B cell (primary cell): ENCODE measurements around the gene ST6GAL1. TPM values are rescaled to one million over a fixed set of nuclear protein-coding genes. Genes with fewer than 3 reads are reported as not detected.

Source experiments
- ATAC-seq: fragments of 200-7000 bp; cut with Tn5 transposase; one replicate; pipeline ENCODE4 v1.10.0; 2021; ENCODE audit warnings: low read depth, mild to moderate bottlenecking, moderate number of reproducible peaks, moderate library complexity
- CTCF ChIA-PET: fragments of 350-600 bp; sonication (Branson Sonifier 250); formaldehyde crosslinking; loops from one replicate; lab custom pipeline; 2021; ENCODE audit warnings: antibody characterized with exemption, inconsistent platforms; lab: Charles Lee
- POLR2A ChIA-PET: fragments of 350-600 bp; sonication (Branson Sonifier 250); formaldehyde crosslinking; loops from one replicate; lab custom pipeline; 2021; ENCODE audit warnings: antibody characterized with exemption; lab: Charles Lee
- DNase-seq: peaks from one replicate; pipeline ENCODE4 v3.0.0; 2013
- H2AFZ ChIP-seq: 2 replicates; pipeline ENCODE4 v1.6.1; 2012; ENCODE audit warnings: mild to moderate bottlenecking, low read depth, low read length; ENCODE audit not compliant: insufficient read depth, poor library complexity, severe bottlenecking
- H3K27ac ChIP-seq, 2 donors: 1 replicate in 1 of 2; 2 replicates in 1 of 2; pipeline ENCODE4 v1.5.1; 2012 to 2013; ENCODE audit warnings: low read length in 2 of 2, mild to moderate bottlenecking in 2 of 2, moderate library complexity in 1 of 2
- H3K27me3 ChIP-seq, 4 experiments: fragments of 200-600 bp in 1 of 4; sonication (generic) in 1 of 4; replicated peaks in 1 of 4; 1 replicate in 2 of 4; 2 replicates in 2 of 4; pipeline versions ENCODE4 v1.6.1 to v1.7.0; 2013 to 2016; ENCODE audit warnings: low read length in 3 of 4, mild to moderate bottlenecking in 2 of 4, mixed read lengths in 1 of 4, moderate library complexity in 1 of 4; ENCODE audit not compliant: insufficient read depth in 4 of 4, control insufficient read depth in 3 of 4; ENCODE audit errors: control extremely low read depth in 1 of 4
- H3K36me3 ChIP-seq, 2 experiments: replicated peaks in 1 of 2; 1 replicate in 1 of 2; 2 replicates in 1 of 2; pipeline versions ENCODE4 v1.6.1 to v1.7.1; 2013; ENCODE audit warnings: low read length in 1 of 2; ENCODE audit not compliant: insufficient read depth in 2 of 2, control insufficient read depth in 1 of 2; ENCODE audit errors: control extremely low read depth in 1 of 2, extremely low read depth in 1 of 2
- H3K4me1 ChIP-seq, 2 donors: fragments of 200-600 bp in 1 of 2; sonication (generic) in 1 of 2; 1 replicate in 1 of 2; 2 replicates in 1 of 2; pipeline versions ENCODE4 v1.5.1 to v1.6.1; 2013 to 2017; ENCODE audit warnings: low read length in 2 of 2; ENCODE audit not compliant: control insufficient read depth in 2 of 2, insufficient read depth in 2 of 2
- H3K4me2 ChIP-seq: replicated peaks from 2 replicates; pipeline ENCODE3; 2012; ENCODE audit warnings: mild to moderate bottlenecking, low read depth, low read length; ENCODE audit not compliant: poor library complexity, severe bottlenecking
- H3K4me3 ChIP-seq, 5 experiments: fragments of 200-600 bp in 1 of 5; sonication (generic) in 1 of 5; 1 replicate in 3 of 5; 2 replicates in 2 of 5; pipeline versions ENCODE4 v1.5.1 to v1.7.0; 2011 to 2016; ENCODE audit warnings: low read length in 4 of 5, mild to moderate bottlenecking in 4 of 5, low read depth in 2 of 5, control low read depth in 1 of 5, moderate library complexity in 1 of 5; ENCODE audit not compliant: insufficient read depth in 1 of 5; ENCODE audit errors: control extremely low read depth in 1 of 5, extremely low read depth in 1 of 5
- H3K79me2 ChIP-seq: fragments of 200-600 bp; sonication (generic); one replicate; pipeline ENCODE4 v1.6.0; 2016; ENCODE audit warnings: low read length; ENCODE audit not compliant: control insufficient read depth, insufficient read depth
- H3K9ac ChIP-seq: fragments of 200-600 bp; sonication (generic); 2 replicates; pipeline ENCODE4 v1.6.1; 2017; ENCODE audit warnings: mild to moderate bottlenecking, low read length, moderate library complexity
- H3K9me3 ChIP-seq, 3 donors: one replicate each; pipeline versions ENCODE4 v1.6.1 to v1.7.1; 2013; ENCODE audit warnings: low read length in 2 of 3; ENCODE audit not compliant: control insufficient read depth in 2 of 3, insufficient read depth in 1 of 3; ENCODE audit errors: control extremely low read depth in 1 of 3
- H4K20me1 ChIP-seq: 2 replicates; pipeline ENCODE4 v1.6.0; 2012; ENCODE audit warnings: mild to moderate bottlenecking, low read length; ENCODE audit not compliant: insufficient read depth, control insufficient read depth, poor library complexity, severe bottlenecking
- H3K27ac Mint-ChIP-seq: one replicate; pipeline ENCODE4 v1.8.0; 2021; ENCODE audit warnings: mixed read lengths
- H3K27me3 Mint-ChIP-seq: one replicate; pipeline ENCODE4 v1.8.0; 2021; ENCODE audit warnings: mixed read lengths
- H3K4me1 Mint-ChIP-seq: one replicate; pipeline ENCODE4 v1.8.0; 2021; ENCODE audit warnings: mixed read lengths
- H3K4me3 Mint-ChIP-seq: one replicate; pipeline ENCODE4 v1.8.0; 2021; ENCODE audit warnings: mixed read lengths
- H3K9me3 Mint-ChIP-seq: one replicate; pipeline ENCODE4 v1.8.0; 2022; ENCODE audit warnings: mixed read lengths; ENCODE audit not compliant: insufficient read depth
- CTCF ChIP-seq: fragments of 200-600 bp; IDR thresholded peaks from one replicate; pipeline ENCODE4 v1.8.0; 2022; ENCODE audit warnings: antibody characterized with exemption, mild to moderate bottlenecking
- EZH2 ChIP-seq: IDR thresholded peaks from 2 replicates; pipeline ENCODE4 v1.6.1; 2012; ENCODE audit warnings: borderline replicate concordance, low read depth, mild to moderate bottlenecking, moderate library complexity, low read length; ENCODE audit not compliant: insufficient read depth, poor library complexity, severe bottlenecking
- WGBS: methylation state at CpG from one replicate; pipeline ENCODE4 v1.1.5; 2013; ENCODE audit warnings: missing lambda C conversion rate; ENCODE audit not compliant: insufficient coverage; 5-methylcytosine and 5-hydroxymethylcytosine counted together
- intact Hi-C: fragments of 100-400 bp; cut with micrococcal nuclease; formaldehyde crosslinking; loops from one replicate; pipeline ENCODE4 v1.10.0; 2022
- polyA plus RNA-seq: library from polyadenylated mRNA; depleted of rRNA; stranded (reverse); fragments of >200 nt; gene quantifications from 2 replicates; pipeline ENCODE4 v1.2.3, GENCODE V29; 2012
- total RNA-seq, 2 donors: library from RNA; stranded (reverse); fragments of 120-200 nt in 1 of 2; gene quantifications; 1 replicate in 1 of 2; 2 replicates in 1 of 2; pipeline versions ENCODE4 v1.2.3 to v1.2.4, GENCODE V29; 2013 to 2022

Gene ST6GAL1
- total and polyA plus RNA-seq, 2 donors (not counting 1 experiment from before 2014, with no cell fraction given): 174 to 563 TPM

- peaks cover 12% of the 10 kb centered on the region for H3K79me2 ChIP-seq
- H2AFZ ChIP-seq: no peak overlapping the region
- peaks cover 5 to 8% of the 10 kb centered on the region in 2 donors for H3K4me1 ChIP-seq
- H3K9me3 Mint-ChIP-seq: no peaks in the 10 kb centered on the region
- TF ChIP-seq CTCF (no peak), EZH2 (no peak)
- H3K4me3 Mint-ChIP-seq: no peak overlapping the region
- ATAC-seq (no peak), DNase-seq (no peak)
- H3K4me2 ChIP-seq: no peak overlapping the region
- no peak overlapping the region for H3K4me3 ChIP-seq
- H4K20me1 ChIP-seq: peaks cover 50% of the 10 kb centered on the region
- no peaks in the 10 kb centered on the region for H3K27me3 ChIP-seq
- H3K27me3 Mint-ChIP-seq: no peaks in the 10 kb centered on the region
- 96% methylated on average over 4 of the region's 5 CpGs for WGBS
- CTCF ChIA-PET: no interaction called here
- no peak overlapping the region for H3K9ac ChIP-seq
- H3K27ac ChIP-seq: peak overlapping the region in 1 of 2 donors; percentile 22
- peaks cover 2 to 69% of the 10 kb centered on the region in 2 experiments for H3K36me3 ChIP-seq
- H3K4me1 Mint-ChIP-seq: peaks cover 21% of the 10 kb centered on the region
- intact Hi-C loops: no loop called here
- POLR2A ChIA-PET: interaction anchor here (0.6 to 1.0 kb wide), 2 partner anchors 8 to 50 kb away, joined by 3 to 5 read pairs; no protein-coding TSS in a partner anchor
- peak overlapping the region; percentile 70 for H3K27ac Mint-ChIP-seq
- no peaks in the 10 kb centered on the region for H3K9me3 ChIP-seq
These were observed 147.2 kb downstream of the ST6GAL1 start for GRCh38 chr3:187077537-187077936.

- intact Hi-C loops: no loop called here
These were observed 149.0 kb downstream of the ST6GAL1 start for GRCh38 chr3:187079090-187080022.

More at GRCh38 chr3:187079090-187080022, 149.0 kb downstream of the ST6GAL1 start:
- H4K20me1 ChIP-seq: peaks cover 33% of the 10 kb centered on the region
- H3K9me3 ChIP-seq: no peaks in the 10 kb centered on the region
- no peaks in the 10 kb centered on the region for H3K27me3 Mint-ChIP-seq
- TF ChIP-seq EZH2: no peak
- TF ChIP-seq CTCF: no peak
- H2AFZ ChIP-seq: no peak overlapping the region
- H3K4me2 ChIP-seq: no peak overlapping the region
- H3K27ac ChIP-seq: peak overlapping the region in 1 of 2 donors; percentile 58
- ATAC-seq (no peak), DNase-seq (no peak)
- peak overlapping the region; percentile 75 for H3K27ac Mint-ChIP-seq
- H3K4me3 Mint-ChIP-seq: no peak overlapping the region
- POLR2A ChIA-PET: no interaction called here
- CTCF ChIA-PET: no interaction called here
- no peaks in the 10 kb centered on the region for H3K79me2 ChIP-seq
- H3K9ac ChIP-seq: no peak overlapping the region
- no peaks in the 10 kb centered on the region for H3K27me3 ChIP-seq
- peaks cover 10% of the 10 kb centered on the region for H3K4me1 Mint-ChIP-seq
- WGBS: 88% methylated on average over 2 of the region's 8 CpGs
- no peaks in the 10 kb centered on the region for H3K9me3 Mint-ChIP-seq
- H3K4me3 ChIP-seq: no peak overlapping the region
- peaks cover 2 to 51% of the 10 kb centered on the region in 2 experiments for H3K36me3 ChIP-seq
- no peaks in the 10 kb centered on the region for H3K4me1 ChIP-seq
